Muscle of leg (tissue), 11 donors: ENCODE results near the gene IL17B. TPM values are rescaled to one million over a fixed set of nuclear protein-coding genes. Genes with fewer than 3 reads are reported as not detected.

Source experiments
- DNase-seq: peaks from one replicate; pipeline ENCODE4 v3.0.0; 2013
- H3K27ac ChIP-seq: one replicate; pipeline ENCODE4 v1.5.1; 2013; ENCODE audit warnings: mild to moderate bottlenecking, low read length, control low read depth
- H3K27me3 ChIP-seq: one replicate; pipeline ENCODE4 v1.6.1; 2013; ENCODE audit warnings: low read length; ENCODE audit not compliant: control insufficient read depth, insufficient read depth
- H3K36me3 ChIP-seq: one replicate; pipeline ENCODE4 v1.6.1; 2013; ENCODE audit warnings: low read length; ENCODE audit not compliant: control insufficient read depth, insufficient read depth
- H3K4me1 ChIP-seq: one replicate; pipeline ENCODE4 v1.6.1; 2013; ENCODE audit warnings: low read length; ENCODE audit not compliant: control insufficient read depth, insufficient read depth
- H3K4me3 ChIP-seq: one replicate; pipeline ENCODE4 v1.5.1; 2013; ENCODE audit warnings: low read length, control low read depth
- H3K9me3 ChIP-seq: replicated peaks from 2 replicates; pipeline ENCODE4 v1.6.1; 2013; ENCODE audit warnings: low read depth, low read length; ENCODE audit not compliant: control insufficient read depth
- WGBS: methylation state at CpG from one replicate; pipeline ENCODE4 v1.1.5; 2013; ENCODE audit warnings: missing lambda C conversion rate; ENCODE audit not compliant: insufficient coverage; 5-methylcytosine and 5-hydroxymethylcytosine counted together
- polyA plus RNA-seq, 8 donors: library from polyadenylated mRNA; unstranded; fragments of 120-200 nt; gene quantifications; one replicate each; pipeline versions ENCODE4 v1.2.1 to v1.2.3, GENCODE V29; 2013; ENCODE audit warnings: inconsistent platforms in 1 of 8, low replicate concordance in 1 of 8; ENCODE audit not compliant: insufficient read length in 8 of 8, insufficient read depth in 1 of 8
- total RNA-seq: library from RNA; stranded (reverse); fragments of 120-200 nt; gene quantifications from one replicate; pipeline ENCODE4 v1.2.4, GENCODE V29; 2013

The IL17B gene
- total and polyA plus RNA-seq, 9 donors: 151 to 423 (median 289) TPM

DNA sequence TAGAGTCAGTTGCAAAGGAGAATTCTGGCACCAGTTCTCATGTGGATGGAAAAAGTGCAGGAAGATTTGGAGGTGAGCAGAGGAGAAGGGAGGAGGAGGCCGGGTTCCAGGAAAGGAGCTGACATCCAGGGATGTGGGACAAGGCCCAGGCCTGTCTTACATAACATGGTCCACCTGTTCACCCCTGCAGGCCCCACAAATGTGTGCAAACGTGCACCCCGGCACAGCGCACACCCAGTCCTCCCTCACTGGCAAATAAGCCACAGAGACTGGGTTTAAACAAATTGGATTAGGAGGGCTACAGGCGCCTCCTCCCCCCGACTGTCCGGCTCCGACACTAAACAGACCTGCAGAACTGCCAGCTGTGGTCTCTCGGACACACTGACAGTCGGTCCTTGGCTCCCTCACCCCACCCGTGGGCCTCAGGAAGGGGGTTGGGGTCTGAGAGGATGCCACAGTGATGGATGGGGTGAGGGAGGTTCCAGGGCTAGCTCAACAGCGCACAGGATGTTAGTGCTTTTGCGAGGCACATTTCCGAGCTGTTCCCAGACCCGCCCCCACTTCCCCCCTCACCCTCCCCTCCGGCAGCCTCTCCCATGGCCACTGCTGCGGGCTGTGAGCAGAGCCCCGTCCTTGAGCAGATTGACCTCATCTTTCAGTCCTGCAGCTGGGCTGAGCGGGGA is 43.4 kb upstream of the IL17B start:
- Histone ChIP-seq H3K4me3 (no peak overlapping the region), H3K27ac (peak overlapping the region; percentile 92), H3K9me3 (no peaks in the 10 kb centered on the region), H3K36me3 (peaks cover 23% of the 10 kb centered on the region), H3K27me3 (no peaks in the 10 kb centered on the region), H3K4me1 (peaks cover 48% of the 10 kb centered on the region)
- WGBS: 14% methylated on average over 4 of the region's 19 CpGs
- DNase-seq: peak; percentile 94

DNA sequence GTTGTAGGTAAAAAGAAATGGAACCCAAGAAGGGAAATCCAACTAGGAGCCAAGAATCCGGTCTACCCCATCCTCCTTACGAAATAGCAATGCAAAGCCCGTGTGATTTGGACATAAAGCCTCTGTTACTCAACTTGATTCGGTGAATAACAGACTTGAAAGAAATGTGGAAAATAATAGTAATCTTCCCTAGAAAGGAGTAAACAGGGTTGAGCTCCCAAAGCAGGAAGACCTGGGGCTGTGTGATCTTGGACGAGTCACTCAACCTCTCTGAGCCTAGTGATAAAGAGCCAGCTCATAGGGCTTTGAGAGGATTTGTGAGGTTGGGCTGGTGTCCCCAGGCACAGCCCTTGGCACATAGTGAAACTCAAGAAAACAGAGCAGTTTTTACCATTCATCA is 42.7 kb upstream of the IL17B start:
- Histone ChIP-seq H3K4me1 (peaks cover 55% of the 10 kb centered on the region), H3K27ac (peak overlapping the region; percentile 92), H3K27me3 (no peaks in the 10 kb centered on the region), H3K4me3 (no peak overlapping the region), H3K36me3 (peaks cover 19% of the 10 kb centered on the region), H3K9me3 (no peaks in the 10 kb centered on the region)
- WGBS: no CpG with 5 or more reads among the region's 5 CpGs
- DNase-seq: no peak

- Histone ChIP-seq H3K4me3 (no peak overlapping the region), H3K27ac (peak overlapping the region; percentile 66), H3K4me1 (peaks cover 57% of the 10 kb centered on the region), H3K27me3 (no peaks in the 10 kb centered on the region), H3K36me3 (peaks cover 19% of the 10 kb centered on the region), H3K9me3 (no peaks in the 10 kb centered on the region)
- DNase-seq: no peak
- 91% methylated on average over 6 of the region's 7 CpGs for WGBS
Observed at GRCh38 chr5:149421372-149421685, 42.2 kb upstream of the IL17B start.

GRCh38 chr5:149420545-149421371 is 41.7 kb upstream of the IL17B start:
- Histone ChIP-seq H3K27ac (peak overlapping the region; percentile 66), H3K9me3 (no peaks in the 10 kb centered on the region), H3K27me3 (no peaks in the 10 kb centered on the region), H3K36me3 (peaks cover 16% of the 10 kb centered on the region), H3K4me1 (peaks cover 57% of the 10 kb centered on the region), H3K4me3 (no peak overlapping the region)
- 64% methylated on average over 14 of the region's 18 CpGs for whole genome bisulfite sequencing
- no peak for DNase-seq

DNA sequence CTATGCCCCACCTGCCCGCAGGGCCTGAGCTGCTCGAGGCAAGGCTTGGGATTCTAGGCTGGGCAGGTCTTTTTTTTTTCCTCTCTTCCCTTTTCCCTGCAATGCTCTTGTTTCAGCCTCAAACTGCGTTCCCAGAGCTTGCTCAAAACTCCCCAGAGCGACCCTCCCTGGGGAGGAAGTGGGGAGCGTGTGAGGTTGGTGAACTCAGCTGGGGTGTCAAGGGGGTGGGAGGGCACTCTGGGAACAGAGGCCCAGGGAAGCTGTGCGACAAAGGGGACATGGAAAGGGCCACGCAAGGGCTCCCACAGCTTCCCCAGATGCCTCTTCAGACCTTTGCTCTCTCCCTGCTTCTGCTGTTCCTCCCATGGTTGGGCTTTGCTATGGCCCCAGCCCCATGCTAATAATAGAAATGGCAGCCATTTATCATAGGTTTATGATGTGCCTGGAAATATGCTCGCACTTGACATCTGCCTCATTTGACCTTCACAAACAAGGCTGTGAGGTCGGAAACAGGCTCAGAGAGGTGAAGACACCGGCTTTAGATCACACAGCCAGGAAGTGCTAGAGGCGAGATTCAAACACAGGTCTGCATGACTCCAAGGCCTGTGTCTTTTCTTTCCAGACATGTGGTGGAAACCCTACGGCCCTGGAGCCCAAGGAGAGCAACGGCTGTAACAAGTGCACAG is 40.9 kb upstream of the IL17B start:
- Histone ChIP-seq H3K4me3 (no peak overlapping the region), H3K27ac (peak overlapping the region; percentile 62), H3K27me3 (no peaks in the 10 kb centered on the region), H3K36me3 (peaks cover 18% of the 10 kb centered on the region), H3K9me3 (no peaks in the 10 kb centered on the region), H3K4me1 (peaks cover 62% of the 10 kb centered on the region)
- 68% methylated on average over 5 of the region's 13 CpGs for WGBS
- DNase-seq: peak; percentile 73

DNA sequence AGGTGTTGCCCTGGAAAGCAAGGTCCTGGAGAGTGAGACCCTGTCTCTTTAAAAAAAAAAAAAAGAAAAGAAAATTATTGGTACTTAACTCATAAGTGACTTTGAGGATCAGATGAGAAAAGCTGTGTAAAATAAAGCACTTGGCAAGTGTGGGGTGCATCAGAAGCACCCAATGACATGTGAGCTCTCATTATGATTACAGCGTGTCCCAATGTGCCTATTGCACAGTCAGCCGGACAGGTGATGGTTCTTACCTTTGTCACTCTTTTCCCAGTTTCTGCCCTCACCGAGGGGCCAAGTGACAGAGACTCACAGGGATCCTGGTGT is 40.4 kb upstream of the IL17B start:
- Histone ChIP-seq H3K4me1 (peaks cover 67% of the 10 kb centered on the region), H3K27ac (peak overlapping the region; percentile 62), H3K9me3 (no peaks in the 10 kb centered on the region), H3K27me3 (no peaks in the 10 kb centered on the region), H3K4me3 (no peak overlapping the region), H3K36me3 (peaks cover 15% of the 10 kb centered on the region)
- 66% methylated on average over 3 of the region's 3 CpGs for WGBS
- no peak for DNase-seq

GRCh38 chr5:149418910-149419531 is 39.9 kb upstream of the IL17B start:
- Histone ChIP-seq H3K4me1 (peaks cover 69% of the 10 kb centered on the region), H3K4me3 (no peak overlapping the region), H3K27me3 (no peaks in the 10 kb centered on the region), H3K9me3 (no peaks in the 10 kb centered on the region), H3K27ac (peak overlapping the region; percentile 62), H3K36me3 (peaks cover 15% of the 10 kb centered on the region)
- DNase-seq: no peak
- 90% methylated on average over 2 of the region's 6 CpGs for WGBS

- Histone ChIP-seq H3K4me1 (peaks cover 59% of the 10 kb centered on the region), H3K4me3 (no peak overlapping the region), H3K27ac (peak overlapping the region; percentile 77), H3K36me3 (peaks cover 11% of the 10 kb centered on the region), H3K27me3 (no peaks in the 10 kb centered on the region), H3K9me3 (no peaks in the 10 kb centered on the region)
- WGBS: 54% methylated on average over 5 of the region's 9 CpGs
- DNase-seq: no peak
Observed at GRCh38 chr5:149417711-149418368, 38.7 kb upstream of the IL17B start.

GRCh38 chr5:149416987-149417710 is 38.1 kb upstream of the IL17B start:
- peaks cover 13% of the 10 kb centered on the region for H3K36me3 ChIP-seq

More at GRCh38 chr5:149416987-149417710, 38.1 kb upstream of the IL17B start:
- Histone ChIP-seq H3K4me3 (no peak overlapping the region), H3K27me3 (no peaks in the 10 kb centered on the region), H3K9me3 (no peaks in the 10 kb centered on the region), H3K27ac (peak overlapping the region; percentile 77), H3K4me1 (peaks cover 54% of the 10 kb centered on the region)
- peak; percentile 92 for DNase-seq
- WGBS: 15% methylated on average over 6 of the region's 8 CpGs
